ENCODE measurements around the gene MAP1S.

The MAP1S gene

DNA sequence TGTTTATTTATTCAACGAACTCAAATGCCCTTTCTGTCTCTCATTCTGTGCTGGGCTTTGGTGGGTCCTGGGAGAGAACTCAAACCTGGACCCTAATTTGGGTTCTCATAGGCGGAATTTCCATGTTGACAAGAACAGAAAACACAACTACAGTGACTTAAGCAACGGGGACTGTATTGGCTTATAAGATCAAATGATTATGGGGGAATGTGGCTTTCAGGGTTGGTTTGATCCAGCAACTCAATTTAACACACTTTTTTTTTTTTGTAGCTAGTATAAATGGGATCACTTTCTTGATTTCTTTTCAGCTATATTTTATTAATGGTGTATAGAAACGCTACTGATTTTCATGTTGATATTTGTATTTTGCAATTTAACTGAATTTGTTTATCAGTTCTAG, 41.9 kb downstream of the MAP1S start:
- Histone ChIP-seq H3K4me1 (ENCODE audit: control insufficient read depth, low read length) (peaks cover 22% of the 10 kb centered on the region), H3K36me3 (ENCODE audit: control insufficient read depth, low read length) (peaks cover 74% of the 10 kb centered on the region), H3K4me2 (ENCODE audit: low read length) (no peak overlapping the region), H3K27me3 (ENCODE audit: control insufficient read depth, low read length) (no peaks in the 10 kb centered on the region), H3K9me2 (replicated peaks; ENCODE audit: control insufficient read depth, low read length) (no peaks in the 10 kb centered on the region), H3F3A (ENCODE audit: control insufficient read depth, insufficient read depth) (0 out of 2 replicates have a peak, but pooled peaks cover 3% of the 10 kb centered on the region), H3K27ac (ENCODE audit: low read depth, low read length) (no peak overlapping the region), H4K20me1 (ENCODE audit: control insufficient read depth, insufficient read depth, low read depth, low read length) (no peaks in the 10 kb centered on the region), H3K9me3 (ENCODE audit: control insufficient read depth, insufficient read depth, low read length) (no peaks in the 10 kb centered on the region), H3K79me2 (ENCODE audit: control insufficient read depth, low read length) (peaks cover 7% of the 10 kb centered on the region), H3K4me3 (ENCODE audit: low read length) (no peak overlapping the region)
- TF ChIP-seq, protein P1, sequence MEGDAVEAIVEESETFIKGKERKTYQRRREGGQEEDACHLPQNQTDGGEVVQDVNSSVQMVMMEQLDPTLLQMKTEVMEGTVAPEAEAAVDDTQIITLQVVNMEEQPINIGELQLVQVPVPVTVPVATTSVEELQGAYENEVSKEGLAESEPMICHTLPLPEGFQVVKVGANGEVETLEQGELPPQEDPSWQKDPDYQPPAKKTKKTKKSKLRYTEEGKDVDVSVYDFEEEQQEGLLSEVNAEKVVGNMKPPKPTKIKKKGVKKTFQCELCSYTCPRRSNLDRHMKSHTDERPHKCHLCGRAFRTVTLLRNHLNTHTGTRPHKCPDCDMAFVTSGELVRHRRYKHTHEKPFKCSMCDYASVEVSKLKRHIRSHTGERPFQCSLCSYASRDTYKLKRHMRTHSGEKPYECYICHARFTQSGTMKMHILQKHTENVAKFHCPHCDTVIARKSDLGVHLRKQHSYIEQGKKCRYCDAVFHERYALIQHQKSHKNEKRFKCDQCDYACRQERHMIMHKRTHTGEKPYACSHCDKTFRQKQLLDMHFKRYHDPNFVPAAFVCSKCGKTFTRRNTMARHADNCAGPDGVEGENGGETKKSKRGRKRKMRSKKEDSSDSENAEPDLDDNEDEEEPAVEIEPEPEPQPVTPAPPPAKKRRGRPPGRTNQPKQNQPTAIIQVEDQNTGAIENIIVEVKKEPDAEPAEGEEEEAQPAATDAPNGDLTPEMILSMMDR (IDR thresholded peaks at IDR 0.05; ENCODE audit: low read depth, low read length, poor library complexity, severe bottlenecking), result no peak
- no peak for TF ChIP-seq EZH2phosphoT487 (IDR thresholded peaks at IDR 0.05; ENCODE audit: borderline replicate concordance, low read length)

DNA sequence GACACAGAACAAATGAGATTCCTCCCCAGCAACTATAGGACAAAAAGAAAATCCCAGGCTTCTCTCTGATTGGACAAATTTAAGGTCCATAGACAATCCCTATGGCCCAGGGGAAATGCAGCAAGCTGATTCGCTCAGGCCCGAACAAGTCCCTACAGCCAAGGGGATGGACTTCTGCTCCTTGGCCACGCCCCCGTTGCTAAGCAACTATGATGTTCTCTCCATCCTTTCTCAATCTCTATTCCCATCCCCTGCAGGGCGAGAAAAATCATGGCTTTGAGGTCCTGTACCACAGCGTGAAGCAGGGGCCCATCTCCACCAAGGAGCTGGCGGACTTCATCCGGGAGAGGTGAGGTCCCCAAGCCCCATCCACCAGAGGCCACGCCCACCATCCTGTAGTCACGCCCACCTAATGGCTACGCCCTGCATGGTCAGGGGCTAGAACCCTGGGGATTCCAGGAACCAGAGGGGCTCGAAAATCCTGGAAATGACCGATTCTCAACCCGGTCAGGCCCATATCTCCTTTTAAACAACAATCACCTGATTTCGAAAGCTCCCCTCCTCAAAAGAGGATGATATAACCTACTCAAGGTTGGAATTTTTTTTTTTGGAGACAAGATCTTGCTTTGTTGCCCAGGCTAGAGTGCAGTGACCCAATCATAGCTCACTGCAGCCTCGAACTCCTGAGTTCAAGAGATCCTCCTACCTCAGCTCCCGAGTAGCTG, 43.4 kb downstream of the MAP1S start:
- H3K4me2 ChIP-seq (ENCODE audit: low read length), result no peak overlapping the region
- no peaks in the 10 kb centered on the region for H4K20me1 ChIP-seq (ENCODE audit: control insufficient read depth, insufficient read depth, low read depth, low read length)
- TF ChIP-seq, protein P1 (IDR thresholded peaks at IDR 0.05; ENCODE audit: low read depth, low read length, poor library complexity, severe bottlenecking), result no peak
- no peak for TF ChIP-seq EZH2phosphoT487 (IDR thresholded peaks at IDR 0.05; ENCODE audit: borderline replicate concordance, low read length)
- no peaks in the 10 kb centered on the region; the same call in 1 of the 2 replicates for H3K79me2 ChIP-seq (ENCODE audit: control insufficient read depth, low read length)
- H3F3A ChIP-seq (ENCODE audit: control insufficient read depth, insufficient read depth), result 0 out of 2 replicates have a peak, but pooled peaks cover 3% of the 10 kb centered on the region
- H3K9me3 ChIP-seq (ENCODE audit: control insufficient read depth, insufficient read depth, low read length), result no peaks in the 10 kb centered on the region
- no peak overlapping the region for H3K4me3 ChIP-seq (ENCODE audit: low read length)
- H3K4me1 ChIP-seq (ENCODE audit: control insufficient read depth, low read length), result peaks cover 24% of the 10 kb centered on the region
- H3K27ac ChIP-seq (ENCODE audit: low read depth, low read length), result no peak overlapping the region
- no peaks in the 10 kb centered on the region for H3K27me3 ChIP-seq (ENCODE audit: control insufficient read depth, low read length)
- H3K9me2 ChIP-seq (replicated peaks; ENCODE audit: control insufficient read depth, low read length), result no peaks in the 10 kb centered on the region
- peaks cover 75% of the 10 kb centered on the region for H3K36me3 ChIP-seq (ENCODE audit: control insufficient read depth, low read length)

DNA sequence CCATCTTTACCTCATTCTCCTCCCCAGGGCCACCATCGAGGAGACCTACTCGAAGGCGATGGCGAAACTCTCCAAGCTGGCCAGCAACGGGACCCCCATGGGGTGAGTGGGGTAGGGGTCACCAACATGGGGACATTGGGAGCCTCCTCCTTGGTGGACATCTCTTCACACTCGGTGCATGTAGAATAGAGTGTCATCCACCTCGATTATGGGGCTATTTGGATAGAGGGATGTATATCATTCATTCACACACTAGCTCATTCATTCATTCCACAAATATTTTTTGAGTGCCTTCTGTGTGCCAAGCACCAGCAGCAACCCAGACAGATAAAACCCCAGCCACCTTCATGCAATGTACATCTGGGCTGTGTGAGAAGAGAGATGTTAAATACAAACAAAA, 45.1 kb downstream of the MAP1S start:
- Histone ChIP-seq H3K4me2 (ENCODE audit: low read length) (no peak overlapping the region), H3K9me2 (replicated peaks; ENCODE audit: control insufficient read depth, low read length) (no peaks in the 10 kb centered on the region), H3K27ac (ENCODE audit: low read depth, low read length) (no peak overlapping the region)

More for the DNA sequence above, 45.1 kb downstream of the MAP1S start:
- Histone ChIP-seq H3K4me1 (ENCODE audit: control insufficient read depth, low read length) (peaks cover 24% of the 10 kb centered on the region), H3K36me3 (ENCODE audit: control insufficient read depth, low read length) (peaks cover 74% of the 10 kb centered on the region), H3F3A (ENCODE audit: control insufficient read depth, insufficient read depth) (0 out of 2 replicates have a peak, but pooled peaks cover 3% of the 10 kb centered on the region), H3K27me3 (ENCODE audit: control insufficient read depth, low read length) (no peaks in the 10 kb centered on the region), H3K79me2 (ENCODE audit: control insufficient read depth, low read length) (no peaks in the 10 kb centered on the region; the same call in 1 of the 2 replicates), H3K4me3 (ENCODE audit: low read length) (no peak overlapping the region), H4K20me1 (ENCODE audit: control insufficient read depth, insufficient read depth, low read depth, low read length) (no peaks in the 10 kb centered on the region), H3K9me3 (ENCODE audit: control insufficient read depth, insufficient read depth, low read length) (no peaks in the 10 kb centered on the region)
- TF ChIP-seq EZH2phosphoT487 (IDR thresholded peaks at IDR 0.05; ENCODE audit: borderline replicate concordance, low read length), result no peak
- TF ChIP-seq, protein P1 (IDR thresholded peaks at IDR 0.05; ENCODE audit: low read depth, low read length, poor library complexity, severe bottlenecking), result no peak

Data from DOHH2 (cell line).